K562 (cell line): ENCODE data around the gene CDC42BPB. TPM values are rescaled to one million over a fixed set of nuclear protein-coding genes. Genes with fewer than 3 reads are reported as not detected.

Experiments
- CEBPB ChIP-seq: fragments of 450-650 bp; IDR thresholded peaks from 2 replicates; pipeline ENCODE4 v1.6.1; 2016; ENCODE audit warnings: missing genetic modification characterization, missing compliant biosample characterization
- IRF2 ChIP-seq: sonication (generic); formaldehyde crosslinking; IDR thresholded peaks from 2 replicates; pipeline ENCODE4 v1.8.1; 2022; ENCODE audit warnings: mild to moderate bottlenecking, missing genetic modification reagents
- ZNF146 ChIP-seq: IDR thresholded peaks from one replicate; pipeline ENCODE4 v1.6.1; 2018; ENCODE audit warnings: missing compliant biosample characterization; ENCODE audit not compliant: unreplicated experiment
- ZSCAN32 ChIP-seq: fragments of 450-650 bp; formaldehyde crosslinking; IDR thresholded peaks from 2 replicates; pipeline ENCODE4 v1.4.0; 2020; ENCODE audit warnings: mild to moderate bottlenecking, moderate library complexity
- polyA plus RNA-seq, 8 experiments: library from polyadenylated mRNA; depleted of rRNA in 4 of 8; stranded (reverse) in 5 of 8; unstranded in 3 of 8; fragments of >200 nt; fragmentation: Nextera tagmentation in 2 of 8; fragmentation: Illumina TruSeq in 1 of 8; extraction: Ambion mirVana in 2 of 8; extraction: Trizol in 1 of 8; gene quantifications; 2 replicates each; pipeline versions ENCODE4 v1.2.1 to v1.2.3, GENCODE V29; 2011 to 2014; ENCODE audit warnings: inconsistent platforms in 1 of 8, missing spikeins in 1 of 8
- total RNA-seq, 7 experiments: library from RNA; depleted of rRNA in 6 of 7; stranded (reverse); fragments of >200 nt in 6 of 7; fragmentation: Illumina TruSeq in 2 of 7; extraction: Trizol in 2 of 7; gene quantifications; 2 replicates each; pipeline versions ENCODE4 v1.2.1 to v1.2.3, GENCODE V29; 2011 to 2021; ENCODE audit warnings: low replicate concordance in 1 of 7
- TF ChIP-seq, protein P1 (sequence below): fragments of 250-450 bp; sonication (Bioruptor Pico); IDR thresholded peaks from 2 replicates; pipeline ENCODE4 v1.4.0; 2020
- TF ChIP-seq, protein P2 (sequence below), 2 experiments: fragments of 450-650 bp; IDR thresholded peaks; 2 replicates each; pipeline ENCODE4 v1.6.1; 2018; ENCODE audit warnings: mild to moderate bottlenecking in 2 of 2, low read depth in 1 of 2; ENCODE audit not compliant: partially characterized antibody in 2 of 2
- TF ChIP-seq, protein P3 (sequence below): sonication (generic); formaldehyde crosslinking; IDR thresholded peaks from 2 replicates; pipeline ENCODE4 v1.8.0; 2022; ENCODE audit warnings: mild to moderate bottlenecking, missing genetic modification reagents, borderline replicate concordance

CDC42BPB gene
- total and polyA plus RNA-seq, 9 of the 15 experiments (the other 6 are each of a cell fraction or from before 2014, with no cell fraction given): 0.07 to 24.3 (median 12.6) TPM

DNA sequence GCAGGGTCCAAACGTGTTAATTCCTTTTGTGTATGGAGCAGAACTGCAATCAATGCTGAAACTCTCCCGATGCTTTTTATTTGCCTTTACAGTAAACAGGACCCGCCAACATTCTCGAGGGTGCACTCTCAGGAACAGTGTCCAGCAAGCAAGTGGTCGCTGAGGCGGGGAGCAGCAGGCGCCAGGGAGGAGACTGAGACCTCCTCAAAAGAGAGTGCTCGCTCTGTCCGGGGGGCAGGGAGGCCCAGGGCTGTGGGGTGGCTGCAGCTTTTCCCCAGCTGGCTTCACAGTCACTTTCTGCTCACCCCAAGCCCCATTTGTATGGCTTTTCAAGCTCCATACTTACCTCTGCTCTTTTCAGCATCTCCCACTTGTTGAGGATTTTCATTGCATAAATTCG lies 49.2 kb downstream of the CDC42BPB start (continued):
- TF ChIP-seq, protein P1, sequence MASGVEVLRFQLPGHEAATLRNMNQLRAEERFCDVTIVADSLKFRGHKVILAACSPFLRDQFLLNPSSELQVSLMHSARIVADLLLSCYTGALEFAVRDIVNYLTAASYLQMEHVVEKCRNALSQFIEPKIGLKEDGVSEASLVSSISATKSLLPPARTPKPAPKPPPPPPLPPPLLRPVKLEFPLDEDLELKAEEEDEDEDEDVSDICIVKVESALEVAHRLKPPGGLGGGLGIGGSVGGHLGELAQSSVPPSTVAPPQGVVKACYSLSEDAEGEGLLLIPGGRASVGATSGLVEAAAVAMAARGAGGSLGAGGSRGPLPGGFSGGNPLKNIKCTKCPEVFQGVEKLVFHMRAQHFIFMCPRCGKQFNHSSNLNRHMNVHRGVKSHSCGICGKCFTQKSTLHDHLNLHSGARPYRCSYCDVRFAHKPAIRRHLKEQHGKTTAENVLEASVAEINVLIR (CRISPR knock-in tag): no peak
- TF ChIP-seq, protein P2, sequence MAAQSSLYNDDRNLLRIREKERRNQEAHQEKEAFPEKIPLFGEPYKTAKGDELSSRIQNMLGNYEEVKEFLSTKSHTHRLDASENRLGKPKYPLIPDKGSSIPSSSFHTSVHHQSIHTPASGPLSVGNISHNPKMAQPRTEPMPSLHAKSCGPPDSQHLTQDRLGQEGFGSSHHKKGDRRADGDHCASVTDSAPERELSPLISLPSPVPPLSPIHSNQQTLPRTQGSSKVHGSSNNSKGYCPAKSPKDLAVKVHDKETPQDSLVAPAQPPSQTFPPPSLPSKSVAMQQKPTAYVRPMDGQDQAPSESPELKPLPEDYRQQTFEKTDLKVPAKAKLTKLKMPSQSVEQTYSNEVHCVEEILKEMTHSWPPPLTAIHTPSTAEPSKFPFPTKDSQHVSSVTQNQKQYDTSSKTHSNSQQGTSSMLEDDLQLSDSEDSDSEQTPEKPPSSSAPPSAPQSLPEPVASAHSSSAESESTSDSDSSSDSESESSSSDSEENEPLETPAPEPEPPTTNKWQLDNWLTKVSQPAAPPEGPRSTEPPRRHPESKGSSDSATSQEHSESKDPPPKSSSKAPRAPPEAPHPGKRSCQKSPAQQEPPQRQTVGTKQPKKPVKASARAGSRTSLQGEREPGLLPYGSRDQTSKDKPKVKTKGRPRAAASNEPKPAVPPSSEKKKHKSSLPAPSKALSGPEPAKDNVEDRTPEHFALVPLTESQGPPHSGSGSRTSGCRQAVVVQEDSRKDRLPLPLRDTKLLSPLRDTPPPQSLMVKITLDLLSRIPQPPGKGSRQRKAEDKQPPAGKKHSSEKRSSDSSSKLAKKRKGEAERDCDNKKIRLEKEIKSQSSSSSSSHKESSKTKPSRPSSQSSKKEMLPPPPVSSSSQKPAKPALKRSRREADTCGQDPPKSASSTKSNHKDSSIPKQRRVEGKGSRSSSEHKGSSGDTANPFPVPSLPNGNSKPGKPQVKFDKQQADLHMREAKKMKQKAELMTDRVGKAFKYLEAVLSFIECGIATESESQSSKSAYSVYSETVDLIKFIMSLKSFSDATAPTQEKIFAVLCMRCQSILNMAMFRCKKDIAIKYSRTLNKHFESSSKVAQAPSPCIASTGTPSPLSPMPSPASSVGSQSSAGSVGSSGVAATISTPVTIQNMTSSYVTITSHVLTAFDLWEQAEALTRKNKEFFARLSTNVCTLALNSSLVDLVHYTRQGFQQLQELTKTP (IDR thresholded peaks at IDR 0.05; ENCODE audit: low read depth in 1 of 2, partially characterized antibody in 2 of 2): no peak
- TF ChIP-seq ZNF146 (CRISPR knock-in tag): no peak
- TF ChIP-seq ZSCAN32 (CRISPR knock-in tag): no peak
- TF ChIP-seq, protein P3, sequence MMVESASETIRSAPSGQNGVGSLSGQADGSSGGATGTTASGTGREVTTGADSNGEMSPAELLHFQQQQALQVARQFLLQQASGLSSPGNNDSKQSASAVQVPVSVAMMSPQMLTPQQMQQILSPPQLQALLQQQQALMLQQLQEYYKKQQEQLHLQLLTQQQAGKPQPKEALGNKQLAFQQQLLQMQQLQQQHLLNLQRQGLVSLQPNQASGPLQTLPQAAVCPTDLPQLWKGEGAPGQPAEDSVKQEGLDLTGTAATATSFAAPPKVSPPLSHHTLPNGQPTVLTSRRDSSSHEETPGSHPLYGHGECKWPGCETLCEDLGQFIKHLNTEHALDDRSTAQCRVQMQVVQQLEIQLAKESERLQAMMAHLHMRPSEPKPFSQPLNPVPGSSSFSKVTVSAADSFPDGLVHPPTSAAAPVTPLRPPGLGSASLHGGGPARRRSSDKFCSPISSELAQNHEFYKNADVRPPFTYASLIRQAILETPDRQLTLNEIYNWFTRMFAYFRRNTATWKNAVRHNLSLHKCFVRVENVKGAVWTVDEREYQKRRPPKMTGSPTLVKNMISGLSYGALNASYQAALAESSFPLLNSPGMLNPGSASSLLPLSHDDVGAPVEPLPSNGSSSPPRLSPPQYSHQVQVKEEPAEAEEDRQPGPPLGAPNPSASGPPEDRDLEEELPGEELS (CRISPR knock-in tag): no peak
- no peak for TF ChIP-seq CEBPB (tag)
- TF ChIP-seq IRF2 (CRISPR knock-in tag): no peak
